ENCODE measurements around the gene CEP104. TPM values are rescaled to one million over a fixed set of nuclear protein-coding genes. Genes with fewer than 3 reads are reported as not detected.
A peak's percentile ranks its signal among the peaks of the same experiment; 100 is the strongest.

CEP104 gene
- total RNA-seq (2014; rRNA removed; shearing (Covaris generic)) = 6.0 and 17.5 TPM in 2 replicates

GRCh38 chr1:3856923-3857790 lies at the start of gene CEP104, which contains the start of gene DFFB:
Gene CEP104 (minus strand): TSS chr1:3857211. CDS start chr1:3852407, 4,804 bp downstream.
Gene DFFB (plus strand): TSS chr1:3857476. CDS start chr1:3857604, 128 bp downstream.
- DNase-seq (ENCODE audit: low spot score) = peak; percentile 98
- in situ Hi-C loops (cut with HindIII; ENCODE audit: low sequenced_read_pairs) = no loop called here

- in situ Hi-C loops (cut with HindIII; ENCODE audit: low sequenced_read_pairs) = no loop called here
- no peak for DNase-seq (ENCODE audit: low spot score)
These were observed 49.6 kb upstream of the CEP104 start for GRCh38 chr1:3906672-3907020.

GRCh38 chr1:3905953-3906671 lies 49.1 kb upstream of the CEP104 start:
- in situ Hi-C loops (cut with HindIII; ENCODE audit: low sequenced_read_pairs) = no loop called here
- DNase-seq (ENCODE audit: low spot score) = no peak

GRCh38 chr1:3905266-3905952 lies 48.4 kb upstream of the CEP104 start:
- in situ Hi-C loops (cut with HindIII; ENCODE audit: low sequenced_read_pairs) = no loop called here
- no peak for DNase-seq (ENCODE audit: low spot score)

GRCh38 chr1:3904843-3905185 lies 47.8 kb upstream of the CEP104 start:
- in situ Hi-C loops (cut with HindIII; ENCODE audit: low sequenced_read_pairs) = no loop called here
- no peak for DNase-seq (ENCODE audit: low spot score)

GRCh38 chr1:3904006-3904842 lies 47.2 kb upstream of the CEP104 start:
- in situ Hi-C loops (cut with HindIII; ENCODE audit: low sequenced_read_pairs) = no loop called here
- no peak for DNase-seq (ENCODE audit: low spot score)

- peak; percentile 18 for DNase-seq (ENCODE audit: low spot score)
- in situ Hi-C loops (cut with HindIII; ENCODE audit: low sequenced_read_pairs) = no loop called here
These were observed 46.4 kb upstream of the CEP104 start for GRCh38 chr1:3903141-3904005.

- in situ Hi-C loops (cut with HindIII; ENCODE audit: low sequenced_read_pairs) = no loop called here
These were observed 45.6 kb upstream of the CEP104 start for GRCh38 chr1:3902571-3903091.

GRCh38 chr1:3902111-3902511 lies 45.1 kb upstream of the CEP104 start:
- in situ Hi-C loops (cut with HindIII; ENCODE audit: low sequenced_read_pairs) = no loop called here
- no peak for DNase-seq (ENCODE audit: low spot score)

More at GRCh38 chr1:3902571-3903091, 45.6 kb upstream of the CEP104 start:
- no peak for DNase-seq (ENCODE audit: low spot score)

- DNase-seq (ENCODE audit: low spot score) = peak; percentile 94
- in situ Hi-C loops (cut with HindIII; ENCODE audit: low sequenced_read_pairs) = no loop called here
These were observed 44.0 kb upstream of the CEP104 start for GRCh38 chr1:3900969-3901529.

GRCh38 chr1:3900150-3900968 lies 43.3 kb upstream of the CEP104 start, which contains the start of gene C1orf174:
Gene C1orf174 (minus strand): TSS chr1:3900272. CDS start chr1:3900186, 86 bp downstream.
- in situ Hi-C loops (cut with HindIII; ENCODE audit: low sequenced_read_pairs) = no loop called here
- peak; percentile 100 for DNase-seq (ENCODE audit: low spot score)

GRCh38 chr1:3899754-3900149 lies 42.7 kb upstream of the CEP104 start:
- no peak for DNase-seq (ENCODE audit: low spot score)
- in situ Hi-C loops (cut with HindIII; ENCODE audit: low sequenced_read_pairs) = no loop called here

- DNase-seq (ENCODE audit: low spot score) = peak; percentile 6
- in situ Hi-C loops (cut with HindIII; ENCODE audit: low sequenced_read_pairs) = no loop called here
These were observed 42.2 kb upstream of the CEP104 start for GRCh38 chr1:3898994-3899753.

GRCh38 chr1:3898475-3898735 lies 41.4 kb upstream of the CEP104 start:
- in situ Hi-C loops (cut with HindIII; ENCODE audit: low sequenced_read_pairs) = no loop called here

GRCh38 chr1:3896396-3897000 lies 39.5 kb upstream of the CEP104 start:
- no peak for DNase-seq (ENCODE audit: low spot score)
- in situ Hi-C loops (cut with HindIII; ENCODE audit: low sequenced_read_pairs) = no loop called here

More at GRCh38 chr1:3898475-3898735, 41.4 kb upstream of the CEP104 start:
- no peak for DNase-seq (ENCODE audit: low spot score)

GRCh38 chr1:3895951-3896325 lies 38.9 kb upstream of the CEP104 start:
- in situ Hi-C loops (cut with HindIII; ENCODE audit: low sequenced_read_pairs) = no loop called here
- no peak for DNase-seq (ENCODE audit: low spot score)

Data from G401 (cell line).